Activated CD8-positive, alpha-beta memory T cell treated with anti-CD3 and anti-CD28 coated beads, Interleukin-2, amount 50 U/mL, for 1 hour (primary cell): ENCODE results near the gene RASL11B.

Experiments
- DNase-seq: peaks from one replicate; pipeline ENCODE4 v3.0.0-alpha.2; 2020; ENCODE audit errors: extremely low read depth

Gene RASL11B

GRCh38 chr4:52843351-52843750 lies 18.8 kb upstream of the RASL11B start:
- DNase-seq, result no peak

- no peak for DNase-seq
These were observed 18.2 kb upstream of the RASL11B start for GRCh38 chr4:52843958-52844357.

GRCh38 chr4:52844596-52844995 lies 17.5 kb upstream of the RASL11B start:
- DNase-seq, result no peak

- DNase-seq, result no peak
These were observed 15.6 kb upstream of the RASL11B start for GRCh38 chr4:52846502-52846901.

GRCh38 chr4:52848254-52848653 lies 13.9 kb upstream of the RASL11B start:
- no peak for DNase-seq

GRCh38 chr4:52850406-52851124 lies 11.6 kb upstream of the RASL11B start:
- DNase-seq, result no peak

- DNase-seq, result no peak
These were observed 10.1 kb upstream of the RASL11B start for GRCh38 chr4:52852041-52852440.

GRCh38 chr4:52852711-52853110 lies 9.4 kb upstream of the RASL11B start:
- DNase-seq, result no peak

- no peak for DNase-seq
These were observed 8.8 kb upstream of the RASL11B start for GRCh38 chr4:52853351-52853750.

- DNase-seq, result no peak
These were observed 5.3 kb upstream of the RASL11B start for GRCh38 chr4:52856801-52857200.

GRCh38 chr4:52860361-52860760 lies 1.8 kb upstream of the RASL11B start:
- no peak for DNase-seq

- no peak for DNase-seq
These were observed 820 bp upstream of the RASL11B start for GRCh38 chr4:52861171-52861823.

GRCh38 chr4:52862639-52863161 lies 583 bp downstream of the RASL11B start:
- no peak for DNase-seq

GRCh38 chr4:52863324-52863723 lies 1.2 kb downstream of the RASL11B start:
- DNase-seq, result no peak

- no peak for DNase-seq
These were observed 2.7 kb downstream of the RASL11B start for GRCh38 chr4:52864793-52865192.

- DNase-seq, result no peak
These were observed 3.2 kb downstream of the RASL11B start for GRCh38 chr4:52865300-52865699.

- DNase-seq, result no peak
These were observed 4.6 kb downstream of the RASL11B start for GRCh38 chr4:52866734-52867133.

- no peak for DNase-seq
These were observed 5.0 kb downstream of the RASL11B start for GRCh38 chr4:52867163-52867562.

GRCh38 chr4:52868133-52868532 lies 6.0 kb downstream of the RASL11B start:
- no peak for DNase-seq

GRCh38 chr4:52869196-52869595 lies 7.1 kb downstream of the RASL11B start:
- DNase-seq, result no peak

GRCh38 chr4:52869656-52870055 lies 7.5 kb downstream of the RASL11B start:
- DNase-seq, result no peak

GRCh38 chr4:52870225-52870624 lies 8.1 kb downstream of the RASL11B start:
- DNase-seq, result no peak

- DNase-seq, result no peak
These were observed 11.1 kb downstream of the RASL11B start for GRCh38 chr4:52873191-52873590.
